PC-3 (cell line): ENCODE results near the gene RBAK.

Experiments
- EZH2 ChIP-seq: fragments of 300-600 bp; sonication (generic); IDR thresholded peaks from one replicate; pipeline ENCODE4 v1.6.1; 2017; ENCODE audit warnings: antibody characterized with exemption, mild to moderate bottlenecking, low read length; ENCODE audit not compliant: unreplicated experiment
- TF ChIP-seq, protein P1 (sequence below): fragments of 300-600 bp; sonication (generic); conservative IDR thresholded peaks from 2 replicates; pipeline ENCODE4 v1.5.1; 2017; ENCODE audit warnings: antibody characterized with exemption, low read depth, mild to moderate bottlenecking, low read length

DNA sequence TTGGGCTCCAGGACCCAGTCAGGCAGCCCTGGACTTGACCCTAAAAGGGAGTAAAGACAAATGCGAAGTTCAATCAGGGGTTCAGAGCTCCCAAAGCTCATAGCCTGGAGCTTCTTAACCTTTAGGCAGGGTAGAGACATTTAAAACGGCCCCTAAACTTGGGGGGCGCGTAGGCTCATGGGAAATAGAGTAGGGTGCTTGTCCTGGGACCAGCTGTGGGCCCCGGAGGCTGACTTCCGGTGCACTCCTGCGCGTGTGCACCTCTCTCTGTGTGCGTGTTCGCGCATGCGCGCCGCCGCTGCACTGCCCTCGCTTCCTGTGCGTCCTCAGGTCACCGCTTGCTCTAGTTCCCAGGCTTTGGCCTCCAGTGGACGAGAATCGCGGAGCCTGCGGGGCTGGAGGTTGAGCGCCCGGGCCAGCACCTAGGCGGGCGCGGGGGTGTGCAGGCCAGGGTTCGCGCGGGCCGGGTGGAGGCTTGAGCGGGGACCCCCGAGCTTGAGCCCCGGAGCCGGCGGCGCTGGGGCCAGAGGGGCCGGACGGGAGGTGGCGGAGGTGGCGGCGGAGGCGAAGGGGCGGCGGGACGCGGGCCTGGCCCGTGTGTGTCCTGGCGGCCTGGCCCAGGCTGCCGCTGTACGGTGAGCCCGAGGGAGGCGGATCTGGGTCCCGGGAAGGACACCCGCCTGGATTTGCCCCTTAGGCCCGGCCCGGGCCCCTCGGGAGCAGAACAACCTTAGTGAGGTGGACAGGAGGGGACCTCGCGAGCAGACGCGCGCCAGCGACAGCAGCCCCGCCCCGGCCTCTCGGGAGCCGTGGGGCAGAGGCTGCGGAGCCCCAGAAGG lies at the start of gene RBAK:
- TF ChIP-seq, protein P1, sequence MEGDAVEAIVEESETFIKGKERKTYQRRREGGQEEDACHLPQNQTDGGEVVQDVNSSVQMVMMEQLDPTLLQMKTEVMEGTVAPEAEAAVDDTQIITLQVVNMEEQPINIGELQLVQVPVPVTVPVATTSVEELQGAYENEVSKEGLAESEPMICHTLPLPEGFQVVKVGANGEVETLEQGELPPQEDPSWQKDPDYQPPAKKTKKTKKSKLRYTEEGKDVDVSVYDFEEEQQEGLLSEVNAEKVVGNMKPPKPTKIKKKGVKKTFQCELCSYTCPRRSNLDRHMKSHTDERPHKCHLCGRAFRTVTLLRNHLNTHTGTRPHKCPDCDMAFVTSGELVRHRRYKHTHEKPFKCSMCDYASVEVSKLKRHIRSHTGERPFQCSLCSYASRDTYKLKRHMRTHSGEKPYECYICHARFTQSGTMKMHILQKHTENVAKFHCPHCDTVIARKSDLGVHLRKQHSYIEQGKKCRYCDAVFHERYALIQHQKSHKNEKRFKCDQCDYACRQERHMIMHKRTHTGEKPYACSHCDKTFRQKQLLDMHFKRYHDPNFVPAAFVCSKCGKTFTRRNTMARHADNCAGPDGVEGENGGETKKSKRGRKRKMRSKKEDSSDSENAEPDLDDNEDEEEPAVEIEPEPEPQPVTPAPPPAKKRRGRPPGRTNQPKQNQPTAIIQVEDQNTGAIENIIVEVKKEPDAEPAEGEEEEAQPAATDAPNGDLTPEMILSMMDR: no peak
- TF ChIP-seq EZH2: no peak
